NB4 (cell line): ENCODE data around the gene ZFHX3.

Source experiments
- DNase-seq: peaks from one replicate; pipeline ENCODE4 v3.0.0; 2010; ENCODE audit warnings: low read depth
- H3K4me3 ChIP-seq: one replicate; pipeline ENCODE4 v1.5.1; 2011; ENCODE audit warnings: mild to moderate bottlenecking, low read depth, low read length, moderate library complexity
- CTCF ChIP-seq: IDR thresholded peaks from one replicate; pipeline ENCODE4 v1.5.1; 2012; ENCODE audit warnings: low read depth, low read length
- MAX ChIP-seq: IDR thresholded peaks from 2 replicates; pipeline ENCODE4 v1.6.1; 2011; ENCODE audit warnings: low read depth, low read length
- MYC ChIP-seq: IDR thresholded peaks from 2 replicates; pipeline ENCODE4 v1.6.1; 2011; ENCODE audit warnings: low read depth, low read length
- POLR2A ChIP-seq: IDR thresholded peaks from 2 replicates; pipeline ENCODE4 v1.6.1; 2011; ENCODE audit warnings: mild to moderate bottlenecking; ENCODE audit not compliant: insufficient read length; ENCODE audit errors: extremely low read depth

ZFHX3 gene

DNA sequence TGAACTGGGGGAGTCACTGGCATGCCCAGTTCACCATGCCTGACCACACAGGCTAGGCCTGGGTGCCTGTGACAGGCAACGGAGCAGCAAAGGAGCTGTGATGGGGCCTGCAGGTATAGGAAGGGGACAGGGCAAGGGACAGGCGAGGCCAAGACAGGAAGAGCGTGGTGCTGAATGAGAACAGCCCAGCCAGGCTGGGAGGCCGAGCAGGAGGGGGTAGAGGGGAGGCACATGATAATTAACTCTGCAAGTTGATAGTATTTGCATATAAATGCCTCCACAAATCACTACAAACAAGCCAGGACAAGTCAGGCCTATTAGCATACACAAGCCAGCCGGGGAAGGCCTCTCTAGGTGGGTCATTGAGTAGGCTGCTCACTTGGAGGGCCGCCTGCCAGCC, 7.8 kb downstream of the ZFHX3 start:
- no peak overlapping the region for H3K4me3 ChIP-seq
- no peak for DNase-seq
- TF ChIP-seq POLR2A (no peak), CTCF (no peak), MAX (no peak), MYC (no peak)

DNA sequence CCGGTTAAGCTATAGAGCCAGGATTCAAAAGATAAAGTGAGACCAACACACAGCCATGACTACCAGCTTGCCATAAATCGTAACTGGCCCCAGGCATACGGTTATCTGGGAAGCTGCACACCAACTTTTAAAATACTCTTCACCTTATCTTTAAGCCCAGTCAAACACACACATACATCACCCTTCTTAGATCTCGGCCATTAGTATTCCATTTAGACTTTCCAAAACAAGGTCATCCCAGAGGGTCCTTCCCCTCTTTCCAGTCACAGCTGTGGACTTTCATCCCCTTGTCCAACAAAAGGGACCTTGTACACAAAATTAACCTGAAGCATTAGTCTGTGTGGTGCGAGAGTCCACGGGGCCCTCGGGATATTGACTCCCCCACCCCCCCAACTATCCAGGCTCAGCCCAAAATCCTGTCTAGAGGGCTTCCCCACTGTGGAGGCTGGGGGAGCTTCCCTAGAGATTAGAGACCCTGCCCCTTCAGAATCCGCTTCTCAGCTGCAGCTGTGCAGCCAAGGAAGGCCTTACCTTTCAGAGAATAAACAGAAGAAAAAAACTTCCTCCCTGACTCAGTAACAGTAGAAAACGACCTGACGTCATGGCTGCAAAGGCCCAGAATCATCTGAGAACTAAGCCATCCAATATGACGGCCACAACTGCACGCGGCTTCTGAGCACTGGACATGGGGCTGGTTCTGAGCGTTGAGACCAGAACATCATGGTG, 9.9 kb downstream of the ZFHX3 start:
- TF ChIP-seq POLR2A (no peak), CTCF (no peak), MYC (no peak), MAX (no peak)
- no peak for DNase-seq
- H3K4me3 ChIP-seq, result no peak overlapping the region

DNA sequence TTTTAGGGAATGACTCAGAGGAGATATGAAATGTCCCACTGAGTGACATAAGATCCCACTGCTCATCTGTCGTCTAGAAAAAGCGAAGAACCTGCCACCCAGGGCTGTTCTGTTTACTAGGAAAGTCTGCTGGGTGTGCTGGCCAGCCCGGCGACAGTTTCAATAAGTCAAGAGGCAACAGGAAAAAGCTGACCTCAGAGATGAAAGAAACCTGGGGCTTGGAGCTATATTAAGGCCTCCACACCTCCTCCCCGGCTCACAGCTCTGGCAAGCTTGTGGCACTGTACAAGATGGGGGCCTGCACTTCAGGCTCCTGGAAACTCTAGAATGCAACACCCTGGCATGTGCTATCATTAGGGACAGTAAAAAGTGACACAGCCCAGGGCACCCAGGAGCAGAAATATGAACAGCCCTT, 10.6 kb downstream of the ZFHX3 start:
- no peak for DNase-seq
- H3K4me3 ChIP-seq, result no peak overlapping the region
- TF ChIP-seq MAX (no peak), POLR2A (no peak), CTCF (no peak), MYC (no peak)

GRCh38 chr16:73036074-73036826, 11.7 kb downstream of the ZFHX3 start:
- TF ChIP-seq MAX, result no peak
- no peak for TF ChIP-seq POLR2A
- no peak for TF ChIP-seq CTCF
- no peak for TF ChIP-seq MYC
- DNase-seq, result no peak
- H3K4me3 ChIP-seq, result no peak overlapping the region

DNA sequence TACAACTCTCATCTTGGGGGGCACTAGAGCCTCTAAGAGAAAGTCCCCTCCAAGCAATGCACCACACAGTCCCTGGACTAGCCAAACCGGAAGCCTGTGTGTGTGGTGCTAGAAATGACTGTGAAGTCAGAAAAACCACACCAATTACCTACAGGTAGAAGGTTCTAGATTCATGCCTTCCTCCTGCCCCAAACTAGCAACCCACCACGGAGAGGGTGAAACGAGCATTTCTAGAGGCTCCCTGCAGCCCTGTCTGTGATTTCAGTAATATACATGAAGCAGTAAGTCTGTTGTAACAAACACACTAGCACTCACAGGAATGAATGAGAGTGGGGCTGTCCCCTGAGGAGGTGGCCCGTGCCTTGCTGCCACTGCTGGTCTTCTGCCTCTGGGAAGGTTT, 13.6 kb downstream of the ZFHX3 start:
- TF ChIP-seq CTCF, result no peak
- no peak for TF ChIP-seq MAX
- TF ChIP-seq POLR2A, result no peak
- TF ChIP-seq MYC, result no peak
- DNase-seq, result no peak
- H3K4me3 ChIP-seq, result no peak overlapping the region
